T-helper 9 cell (primary cell): ENCODE results near the gene TMEM184A.

ENCODE experiments used
- DNase-seq: peaks from one replicate; pipeline ENCODE4 v3.0.0-alpha.2; 2020

The TMEM184A gene

GRCh38 chr7:1550005-1550845 lies 5.8 kb downstream of the TMEM184A start:
- no peak for DNase-seq

GRCh38 chr7:1549357-1550004 lies 6.5 kb downstream of the TMEM184A start:
- no peak for DNase-seq

GRCh38 chr7:1548944-1549343 lies 7.1 kb downstream of the TMEM184A start:
- no peak for DNase-seq

- no peak for DNase-seq
Measured at GRCh38 chr7:1548438-1548831, 7.6 kb downstream of the TMEM184A start.

- no peak for DNase-seq
Measured at GRCh38 chr7:1547777-1548437, 8.1 kb downstream of the TMEM184A start.

- no peak for DNase-seq
Measured at GRCh38 chr7:1546909-1547776, 8.9 kb downstream of the TMEM184A start.

- no peak for DNase-seq
Measured at GRCh38 chr7:1546274-1546908, 9.6 kb downstream of the TMEM184A start.

- no peak for DNase-seq
Measured at GRCh38 chr7:1545417-1546246, 10.4 kb downstream of the TMEM184A start.

GRCh38 chr7:1544896-1545416 lies 11.0 kb downstream of the TMEM184A start:
- DNase-seq, result no peak

GRCh38 chr7:1544178-1544895 lies 11.7 kb downstream of the TMEM184A start:
- DNase-seq, result no peak

GRCh38 chr7:1543826-1544177 lies 12.2 kb downstream of the TMEM184A start:
- DNase-seq, result no peak

- no peak for DNase-seq
Measured at GRCh38 chr7:1542841-1543747, 12.9 kb downstream of the TMEM184A start.

GRCh38 chr7:1542329-1542728 lies 13.7 kb downstream of the TMEM184A start:
- DNase-seq, result no peak

GRCh38 chr7:1541431-1542162 lies 14.4 kb downstream of the TMEM184A start:
- DNase-seq, result no peak

- DNase-seq, result no peak
Measured at GRCh38 chr7:1540776-1541271, 15.2 kb downstream of the TMEM184A start.

- DNase-seq, result no peak
Measured at GRCh38 chr7:1539882-1540775, 15.9 kb downstream of the TMEM184A start.

GRCh38 chr7:1539181-1539881 lies 16.7 kb downstream of the TMEM184A start:
- DNase-seq, result no peak
